AG09309 (cell line): ENCODE results near the gene PVALEF.
A peak's percentile ranks its signal among the peaks of the same experiment; 100 is the strongest.

ENCODE experiments used
- DNase-seq: peaks from one replicate; pipeline ENCODE4 v3.0.0-alpha.2; 2010; ENCODE audit warnings: low read depth
- H3K4me3 ChIP-seq: 2 replicates; pipeline ENCODE4 v1.5.1; 2011; ENCODE audit warnings: mild to moderate bottlenecking, low read depth, low read length, moderate library complexity; ENCODE audit not compliant: control insufficient read depth
- TF ChIP-seq, protein P1 (sequence below): IDR thresholded peaks from 2 replicates; pipeline ENCODE4 v1.5.1; 2011; ENCODE audit warnings: mild to moderate bottlenecking, low read depth, low read length, inconsistent platforms; ENCODE audit not compliant: insufficient read depth, control insufficient read depth; ENCODE audit errors: missing control alignments

PVALEF gene

GRCh38 chr17:81119223-81120148 lies 45.8 kb upstream of the PVALEF start:
- TF ChIP-seq, protein P1, sequence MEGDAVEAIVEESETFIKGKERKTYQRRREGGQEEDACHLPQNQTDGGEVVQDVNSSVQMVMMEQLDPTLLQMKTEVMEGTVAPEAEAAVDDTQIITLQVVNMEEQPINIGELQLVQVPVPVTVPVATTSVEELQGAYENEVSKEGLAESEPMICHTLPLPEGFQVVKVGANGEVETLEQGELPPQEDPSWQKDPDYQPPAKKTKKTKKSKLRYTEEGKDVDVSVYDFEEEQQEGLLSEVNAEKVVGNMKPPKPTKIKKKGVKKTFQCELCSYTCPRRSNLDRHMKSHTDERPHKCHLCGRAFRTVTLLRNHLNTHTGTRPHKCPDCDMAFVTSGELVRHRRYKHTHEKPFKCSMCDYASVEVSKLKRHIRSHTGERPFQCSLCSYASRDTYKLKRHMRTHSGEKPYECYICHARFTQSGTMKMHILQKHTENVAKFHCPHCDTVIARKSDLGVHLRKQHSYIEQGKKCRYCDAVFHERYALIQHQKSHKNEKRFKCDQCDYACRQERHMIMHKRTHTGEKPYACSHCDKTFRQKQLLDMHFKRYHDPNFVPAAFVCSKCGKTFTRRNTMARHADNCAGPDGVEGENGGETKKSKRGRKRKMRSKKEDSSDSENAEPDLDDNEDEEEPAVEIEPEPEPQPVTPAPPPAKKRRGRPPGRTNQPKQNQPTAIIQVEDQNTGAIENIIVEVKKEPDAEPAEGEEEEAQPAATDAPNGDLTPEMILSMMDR: no peak
- peak; percentile 41 for DNase-seq
- H3K4me3 ChIP-seq: peak overlapping the region; percentile 38

GRCh38 chr17:81120149-81120484 lies 45.2 kb upstream of the PVALEF start:
- TF ChIP-seq, protein P1: no peak
- DNase-seq: no peak
- no peak overlapping the region for H3K4me3 ChIP-seq

GRCh38 chr17:81120695-81121621 lies 44.3 kb upstream of the PVALEF start:
- no peak for DNase-seq
- TF ChIP-seq, protein P1: no peak
- no peak overlapping the region for H3K4me3 ChIP-seq

- DNase-seq: no peak
These were observed 43.2 kb upstream of the PVALEF start for GRCh38 chr17:81121841-81122733.

DNA sequence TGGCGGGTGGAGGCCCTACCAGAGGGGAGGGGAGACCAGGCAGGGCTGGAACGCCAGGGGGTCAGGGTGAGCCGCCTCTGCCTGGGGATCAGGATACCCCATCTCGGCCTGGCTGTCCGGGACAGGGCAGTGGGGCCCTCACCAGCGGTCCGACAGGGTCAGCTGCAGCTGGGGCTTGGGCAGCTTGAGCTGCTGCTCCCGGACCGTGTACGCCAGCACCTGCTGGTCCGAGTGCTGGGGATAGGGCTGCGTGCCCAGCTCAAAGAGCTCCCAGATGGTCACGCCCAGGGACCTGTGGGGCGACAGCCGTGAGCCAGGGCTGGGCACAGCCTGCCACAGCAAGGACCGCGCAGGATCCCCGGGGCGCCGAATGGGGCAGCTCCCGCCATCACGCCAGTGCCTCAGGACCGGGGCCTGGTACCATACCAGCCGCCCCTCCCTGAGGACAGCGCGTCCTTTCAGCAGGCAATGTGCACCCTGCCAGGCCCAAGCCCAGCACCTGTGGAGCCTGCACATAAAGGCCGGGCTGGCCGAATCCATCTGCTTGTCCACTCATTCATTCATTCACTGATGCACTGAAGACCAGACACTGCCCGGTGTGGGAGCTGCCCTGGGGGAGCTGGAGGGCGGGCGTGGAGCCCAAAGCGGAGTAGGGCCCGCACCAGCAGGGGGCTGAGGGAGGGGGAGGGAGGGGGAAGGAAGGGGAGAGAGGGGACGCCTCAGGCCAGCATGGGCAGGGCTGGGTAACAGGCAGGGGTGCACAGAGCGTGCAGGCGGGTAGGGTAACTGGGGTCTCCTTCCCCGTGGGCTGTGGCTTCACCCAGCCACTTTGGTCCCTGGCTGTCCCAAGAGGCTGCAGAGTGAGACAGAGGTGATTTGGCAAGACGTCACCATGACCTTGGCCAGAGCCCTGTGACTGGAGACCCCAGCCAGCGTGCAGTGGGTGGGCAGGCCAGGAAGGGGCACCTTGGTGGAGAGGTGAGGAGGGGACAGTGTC lies 42.0 kb upstream of the PVALEF start:
- TF ChIP-seq, protein P1: no peak
- H3K4me3 ChIP-seq: no peak overlapping the region
- no peak for DNase-seq

More at GRCh38 chr17:81121841-81122733, 43.2 kb upstream of the PVALEF start:
- TF ChIP-seq, protein P1: no peak
- no peak overlapping the region for H3K4me3 ChIP-seq
